Right forelimb (tissue), 1 donor: ENCODE results near the gene GALNT17.
A peak's percentile ranks its signal among the peaks of the same experiment; 100 is the strongest.
"Not testable (repeated sequence)": the region's sequence is repeated elsewhere in the genome, so short reads cannot be mapped to it uniquely, and the experiment has no call there.

Experiments used
- DNase-seq: peaks from one replicate; pipeline ENCODE4 v3.0.0-alpha.2; 2018

GALNT17 gene

DNA sequence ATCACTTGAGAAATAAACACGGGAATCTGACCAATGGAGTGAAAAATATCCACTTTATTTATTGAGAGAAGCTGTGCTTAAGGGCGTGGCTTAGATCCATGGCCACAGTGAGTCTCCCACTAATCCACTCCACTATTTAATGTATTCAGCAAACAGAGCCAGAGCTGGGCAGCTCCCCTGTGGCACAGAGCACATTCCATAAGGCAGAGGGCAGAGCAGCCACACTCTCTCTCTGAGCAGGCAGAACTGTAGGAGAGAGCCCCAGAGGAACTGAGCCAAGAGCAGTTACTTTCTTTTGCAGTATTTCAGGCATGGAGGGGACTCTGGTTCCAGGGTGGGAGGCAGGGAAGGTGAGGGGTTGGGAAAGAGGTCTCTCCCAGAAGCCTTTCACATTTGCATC lies 106.0 kb downstream of the GALNT17 start:
- DNase-seq, result no peak

DNA sequence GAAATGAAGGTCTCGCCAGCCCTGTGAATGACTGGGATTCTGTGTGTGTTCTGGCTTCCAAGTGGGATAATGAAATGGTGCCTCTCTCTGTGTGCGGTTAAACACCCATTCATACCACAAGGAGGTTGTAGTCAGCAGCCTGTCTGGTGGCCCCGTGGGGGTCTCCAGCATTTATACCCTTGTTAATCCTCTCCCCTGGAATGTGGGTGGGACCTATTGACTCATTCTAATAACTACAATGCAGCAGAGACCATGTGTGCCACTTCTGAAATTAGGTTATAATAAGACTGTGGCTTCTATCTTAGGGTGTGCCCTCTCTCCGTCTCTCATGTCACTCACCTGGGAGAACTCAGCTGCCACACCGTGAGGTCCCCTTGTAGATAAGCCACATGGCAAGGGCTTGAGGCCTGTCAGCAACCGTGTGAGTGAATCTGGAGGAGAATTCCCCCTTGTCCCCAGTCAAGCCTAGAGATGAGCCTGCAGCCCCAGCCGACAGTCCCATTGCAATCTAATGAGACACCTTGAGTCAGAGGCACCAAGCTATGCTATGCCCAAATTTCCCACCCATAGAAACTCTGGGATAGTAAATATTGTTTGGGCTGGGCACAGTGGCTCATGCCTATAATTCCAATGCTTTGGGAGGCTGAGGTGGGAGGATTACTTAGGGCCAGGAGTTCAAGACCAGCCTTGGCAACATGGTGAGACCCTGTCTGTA lies 106.8 kb downstream of the GALNT17 start:
- no peak for DNase-seq

- no peak for DNase-seq
These were observed 107.8 kb downstream of the GALNT17 start for GRCh38 chr7:71239586-71240268.

DNA sequence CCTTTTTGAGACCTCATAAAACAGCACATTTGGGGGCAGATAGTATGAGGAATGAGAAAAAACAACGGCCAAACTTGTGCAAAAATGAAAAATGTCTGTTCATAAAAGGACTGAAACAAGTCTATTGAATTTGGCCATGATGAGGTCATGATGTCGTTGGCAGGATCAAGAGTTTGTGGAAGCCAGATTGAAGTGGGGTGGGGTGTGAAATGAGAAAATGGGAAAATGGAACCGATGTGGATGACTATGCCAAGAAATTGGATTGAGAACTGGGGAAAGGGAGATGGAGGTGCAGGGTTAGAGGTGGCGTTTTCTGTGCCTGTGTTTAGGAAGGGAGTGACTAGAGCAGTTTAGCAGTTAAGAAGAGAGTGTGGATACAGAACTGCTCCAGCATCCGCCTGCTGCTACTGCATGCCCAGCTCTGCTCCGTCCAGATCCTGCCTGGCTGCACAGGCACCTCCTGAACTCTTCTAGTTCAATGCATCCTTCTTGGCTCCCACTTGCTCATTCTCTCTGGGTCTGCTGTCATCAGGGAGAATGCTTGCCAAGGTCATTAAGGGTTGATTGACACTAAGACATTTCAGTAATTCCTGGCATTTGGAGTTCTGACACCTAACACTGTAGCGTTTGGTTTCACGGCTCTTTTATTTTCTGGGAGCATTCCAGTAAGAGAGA lies 111.9 kb downstream of the GALNT17 start:
- DNase-seq, result no peak

- DNase-seq, result no peak
These were observed 113.1 kb downstream of the GALNT17 start for GRCh38 chr7:71245038-71245437.

- DNase-seq, result no peak
These were observed 119.8 kb downstream of the GALNT17 start for GRCh38 chr7:71251706-71252105.

DNA sequence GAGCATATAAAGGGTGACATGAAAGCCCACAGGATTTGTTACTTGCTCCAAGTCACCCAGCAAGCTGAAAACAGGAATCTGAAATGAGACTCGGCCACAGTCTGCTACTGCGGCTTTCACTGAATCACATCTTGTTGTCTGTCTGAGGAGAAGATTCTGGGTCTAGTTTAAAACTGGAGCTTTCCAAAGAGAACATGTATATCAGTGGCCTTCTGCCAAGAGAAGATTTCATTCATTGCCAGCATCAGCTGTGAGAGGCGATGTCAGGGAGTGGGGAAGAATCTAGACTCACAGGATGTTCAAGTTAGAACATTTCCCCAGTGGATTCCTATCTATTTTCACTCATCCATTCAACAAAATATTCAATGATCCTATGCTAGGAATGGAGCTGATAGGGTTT lies 122.8 kb downstream of the GALNT17 start:
- DNase-seq, result no peak

GRCh38 chr7:71255537-71256178 lies 123.7 kb downstream of the GALNT17 start:
- DNase-seq, result no peak

DNA sequence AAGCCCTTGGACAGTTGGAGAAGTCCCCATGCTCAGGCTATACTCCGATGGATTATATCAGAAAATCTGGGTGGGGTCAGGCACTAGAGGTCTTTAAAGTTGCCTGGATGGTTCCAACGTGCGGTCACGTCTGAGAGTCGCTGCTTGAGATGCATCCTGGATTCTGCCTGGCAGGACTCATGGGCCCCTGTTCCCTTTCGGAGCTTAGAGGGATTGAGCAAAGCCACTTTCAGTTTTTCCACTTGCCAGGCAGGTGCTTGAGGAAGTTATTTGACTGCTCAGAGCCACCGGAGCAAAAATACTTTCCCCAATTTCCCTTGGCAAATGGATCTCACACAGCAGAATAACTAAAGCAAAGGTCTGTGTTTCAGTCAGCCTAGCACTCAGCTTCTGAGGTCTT lies 129.1 kb downstream of the GALNT17 start:
- no peak for DNase-seq

DNA sequence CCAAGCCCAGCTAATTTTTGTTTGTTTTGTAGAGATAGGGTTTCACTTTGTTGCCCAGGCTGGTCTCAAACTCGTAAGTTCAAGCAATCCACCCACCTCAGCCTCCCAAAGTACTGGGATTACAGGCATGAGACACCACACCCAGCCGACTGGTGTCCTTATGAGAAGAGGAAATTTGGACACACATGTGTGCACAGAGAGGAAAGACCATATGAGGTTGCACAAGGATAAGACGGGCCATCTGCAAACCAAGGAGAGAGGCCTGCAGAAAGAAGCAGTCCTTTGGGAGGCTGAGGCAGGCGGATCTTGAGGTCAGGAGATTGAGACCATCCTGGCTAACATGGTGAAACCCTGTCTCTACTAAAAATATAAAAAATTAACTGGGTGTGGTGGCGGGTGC lies 130.9 kb downstream of the GALNT17 start:
- DNase-seq, result not testable (repeated sequence)

DNA sequence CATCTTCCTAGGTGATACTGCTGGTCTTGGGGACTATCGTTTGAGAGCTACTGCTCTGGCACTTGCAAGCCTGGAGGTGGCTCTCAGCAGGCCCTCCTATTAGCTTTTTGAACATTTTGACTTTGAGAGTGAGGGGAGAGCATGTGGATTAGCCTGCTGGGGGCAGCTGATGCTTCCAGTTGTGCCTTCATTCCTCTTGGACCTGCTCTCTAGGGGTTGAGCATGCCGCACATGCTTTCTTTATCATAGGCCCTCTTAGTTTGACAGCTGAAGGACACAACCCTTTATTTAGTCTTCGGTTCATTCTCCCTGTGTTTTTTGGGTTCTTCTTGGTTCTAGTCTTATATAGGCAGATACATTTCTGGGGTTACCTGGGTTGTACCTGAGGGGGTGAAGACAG lies 132.1 kb downstream of the GALNT17 start:
- DNase-seq, result no peak

DNA sequence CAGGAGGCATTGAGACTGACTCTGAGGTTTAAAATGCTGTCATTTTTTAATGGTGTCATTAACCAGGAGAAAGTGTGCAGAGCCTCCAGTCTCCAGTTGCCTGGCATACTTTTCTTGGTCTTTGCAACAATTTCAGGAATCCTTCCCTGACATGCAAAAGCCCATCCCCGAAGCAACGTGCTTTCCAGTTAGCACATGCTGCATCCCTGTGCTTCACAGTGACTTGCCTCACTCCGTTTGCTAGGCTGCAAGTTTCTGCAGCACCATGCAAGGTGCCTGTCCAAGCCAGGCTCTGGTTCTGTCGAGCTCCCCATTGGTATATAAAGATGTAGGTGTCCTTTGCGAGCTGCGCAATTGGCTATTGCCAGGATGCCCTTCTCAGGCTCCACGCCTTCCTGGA lies 135.0 kb downstream of the GALNT17 start:
- no peak for DNase-seq

DNA sequence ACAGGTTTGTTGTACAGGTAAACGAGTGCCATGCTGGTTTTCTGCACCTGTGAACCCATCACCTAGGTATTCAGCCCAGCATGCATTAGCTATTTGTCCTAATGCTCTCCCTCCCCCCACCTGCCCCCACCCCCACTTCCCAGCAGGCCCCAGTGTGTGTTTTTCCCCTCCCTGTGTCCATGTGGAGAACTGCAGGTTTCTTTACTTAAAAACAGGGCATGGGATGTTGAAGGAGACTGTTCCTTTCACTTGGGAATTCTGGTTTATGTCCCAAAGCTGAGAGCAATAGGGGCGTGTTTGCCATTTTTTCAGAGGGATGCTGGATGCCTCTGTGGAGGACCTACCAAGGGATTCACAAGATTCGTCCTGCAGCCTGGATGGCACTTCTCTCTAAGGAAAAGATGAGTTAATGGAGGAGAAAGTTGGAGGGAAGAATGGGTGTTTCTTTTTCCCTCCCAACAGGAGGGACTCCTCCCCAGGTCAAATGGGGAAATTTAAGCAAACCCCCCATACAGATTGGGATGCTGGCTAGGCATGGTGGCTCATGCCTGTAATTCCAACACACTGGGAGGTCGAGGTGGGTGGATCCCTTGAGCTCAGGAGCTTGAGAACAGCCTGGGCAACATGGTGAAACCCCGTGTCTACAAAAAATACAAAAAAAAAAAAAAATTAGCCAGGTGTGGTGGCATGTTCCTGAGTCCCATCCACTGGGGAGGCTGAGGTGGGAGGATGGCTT lies 136.0 kb downstream of the GALNT17 start:
- no peak for DNase-seq

GRCh38 chr7:71270558-71270957 lies 138.6 kb downstream of the GALNT17 start:
- no peak for DNase-seq

GRCh38 chr7:71271203-71271602 lies 139.3 kb downstream of the GALNT17 start:
- DNase-seq, result no peak

- no peak for DNase-seq
These were observed 140.9 kb downstream of the GALNT17 start for GRCh38 chr7:71272509-71273490.

- no peak for DNase-seq
These were observed 146.3 kb downstream of the GALNT17 start for GRCh38 chr7:71278257-71278656.

- DNase-seq, result no peak
These were observed 149.3 kb downstream of the GALNT17 start for GRCh38 chr7:71281261-71281660.

- no peak for DNase-seq
These were observed 151.9 kb downstream of the GALNT17 start for GRCh38 chr7:71283802-71284201.

DNA sequence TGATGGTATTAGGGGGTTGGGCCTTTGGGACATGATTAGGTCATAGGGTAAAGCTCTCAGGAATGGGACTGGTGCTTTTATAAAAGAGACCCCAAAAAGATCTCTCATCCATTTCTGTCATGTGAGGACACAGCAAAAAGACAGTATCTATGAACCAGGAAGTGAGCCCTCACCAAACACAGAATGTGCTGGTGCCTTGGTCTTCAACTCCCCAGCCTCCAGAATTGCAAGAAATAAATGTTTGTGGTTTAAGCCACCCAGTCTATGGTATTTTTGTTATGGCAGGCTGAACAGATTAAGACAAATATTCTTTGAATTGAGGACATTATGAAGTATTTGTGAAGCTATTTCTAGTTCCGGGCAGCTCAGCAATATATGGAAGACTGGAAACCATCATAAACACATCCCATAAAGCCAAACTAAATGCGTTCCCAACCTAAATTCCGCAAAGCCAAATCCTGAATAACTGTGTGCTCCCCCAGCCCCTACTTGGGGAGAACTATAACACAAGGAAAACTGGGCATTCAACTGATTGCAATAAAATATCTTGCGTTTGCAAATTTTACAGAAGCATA lies 153.7 kb downstream of the GALNT17 start:
- DNase-seq, result no peak

- peak; percentile 70 for DNase-seq
These were observed 154.4 kb downstream of the GALNT17 start for GRCh38 chr7:71286336-71286735.
